ENCODE data around the gene PSME4.

PSME4 gene

GRCh38 chr2:53970724-53971602 is at the start of gene PSME4:
TSS of gene PSME4 (minus strand) at chr2:53970993. CDS start at chr2:53970784, 209 bp downstream.
- DNase-seq: peak; percentile 93

GRCh38 chr2:54015798-54016699 is 45.3 kb upstream of the PSME4 start:
- no peak for DNase-seq

- no peak for DNase-seq
Measured at GRCh38 chr2:54013996-54014395, 43.2 kb upstream of the PSME4 start.

GRCh38 chr2:54012538-54013141 is 41.8 kb upstream of the PSME4 start:
- DNase-seq: no peak

GRCh38 chr2:54009549-54009948 is 38.8 kb upstream of the PSME4 start:
- no peak for DNase-seq

GRCh38 chr2:54008439-54008838 is 37.6 kb upstream of the PSME4 start:
- no peak for DNase-seq

GRCh38 chr2:54000524-54000923 is 29.7 kb upstream of the PSME4 start:
- DNase-seq: no peak

GRCh38 chr2:54000122-54000521 is 29.3 kb upstream of the PSME4 start:
- DNase-seq: no peak

- DNase-seq: no peak
Measured at GRCh38 chr2:53998834-53999233, 28.0 kb upstream of the PSME4 start.

- no peak for DNase-seq
Measured at GRCh38 chr2:53994818-53995808, 24.3 kb upstream of the PSME4 start.

- no peak for DNase-seq
Measured at GRCh38 chr2:53991948-53992347, 21.2 kb upstream of the PSME4 start.

- DNase-seq: no peak
Measured at GRCh38 chr2:53989210-53989862, 18.5 kb upstream of the PSME4 start.

GRCh38 chr2:53987336-53987921 is 16.6 kb upstream of the PSME4 start:
- DNase-seq: peak; percentile 60

GRCh38 chr2:53985646-53986045 is 14.9 kb upstream of the PSME4 start:
- DNase-seq: no peak

GRCh38 chr2:53969968-53970723 is 647 bp downstream of the PSME4 start:
- DNase-seq: no peak

- DNase-seq: peak; percentile 26
Measured at GRCh38 chr2:53969285-53969967, 1.4 kb downstream of the PSME4 start.

- DNase-seq: no peak
Measured at GRCh38 chr2:53964987-53965687, 5.7 kb downstream of the PSME4 start.

GRCh38 chr2:53964257-53964952 is 6.4 kb downstream of the PSME4 start:
- DNase-seq: no peak

All from NCI-H146 (cell line).